GM19023 (cell line): Measurements from ENCODE around the gene COPS3.
A peak's percentile ranks its signal among the peaks of the same experiment; 100 is the strongest.

ENCODE experiments used
- ATAC-seq: cut with Tn5 transposase; IDR thresholded peaks from one replicate; pipeline ENCODE4 v1.9.1; 2021; ENCODE audit warnings: mild to moderate bottlenecking, moderate library complexity; ENCODE audit not compliant: unreplicated experiment

COPS3 gene

GRCh38 chr17:17280613-17281549, at the start of gene COPS3:
Gene COPS3 (minus strand): TSS chr17:17281246. CDS start chr17:17281186, 60 bp downstream.
- ATAC-seq, result peak; percentile 90

- no peak for ATAC-seq
These were observed 47.2 kb upstream of the COPS3 start for GRCh38 chr17:17328251-17328650.

GRCh38 chr17:17326275-17326875, 45.3 kb upstream of the COPS3 start:
- no peak for ATAC-seq

GRCh38 chr17:17325816-17326215, 44.8 kb upstream of the COPS3 start:
- ATAC-seq, result no peak

GRCh38 chr17:17325228-17325627, 44.2 kb upstream of the COPS3 start:
- no peak for ATAC-seq

- no peak for ATAC-seq
These were observed 43.6 kb upstream of the COPS3 start for GRCh38 chr17:17324616-17325015.

GRCh38 chr17:17322516-17323510, 41.8 kb upstream of the COPS3 start:
- ATAC-seq, result no peak

GRCh38 chr17:17321356-17322025, 40.4 kb upstream of the COPS3 start:
- ATAC-seq, result no peak

- no peak for ATAC-seq
These were observed 39.8 kb upstream of the COPS3 start for GRCh38 chr17:17320911-17321220.

- ATAC-seq, result no peak
These were observed 39.3 kb upstream of the COPS3 start for GRCh38 chr17:17320188-17320910.

- no peak for ATAC-seq
These were observed 34.2 kb upstream of the COPS3 start for GRCh38 chr17:17315142-17315821.

- ATAC-seq, result no peak
These were observed 33.5 kb upstream of the COPS3 start for GRCh38 chr17:17314501-17315071.

- no peak for ATAC-seq
These were observed 32.4 kb upstream of the COPS3 start for GRCh38 chr17:17313350-17313991.

GRCh38 chr17:17309356-17309755, 28.3 kb upstream of the COPS3 start:
- no peak for ATAC-seq

GRCh38 chr17:17305281-17305801, 24.3 kb upstream of the COPS3 start:
- ATAC-seq, result peak; percentile 66

- no peak for ATAC-seq
These were observed 23.5 kb upstream of the COPS3 start for GRCh38 chr17:17304521-17304985.

GRCh38 chr17:17303847-17304490, 22.9 kb upstream of the COPS3 start:
- ATAC-seq, result no peak
